Mucosa of rectum (tissue), 2 donors: ENCODE measurements around the gene SPATA31C1.
"Not testable (repeated sequence)": the region's sequence is repeated elsewhere in the genome, so short reads cannot be mapped to it uniquely, and the experiment has no call there.

Experiments
- H3K27ac ChIP-seq, 2 donors: one replicate each; pipeline ENCODE4 v1.7.0; 2013; ENCODE audit warnings: inconsistent platforms in 2 of 2, low read depth in 2 of 2, low read length in 2 of 2
- H3K27me3 ChIP-seq, 2 donors: one replicate each; pipeline ENCODE4 v1.7.0; 2013; ENCODE audit warnings: low read length in 2 of 2; ENCODE audit not compliant: control insufficient read depth in 2 of 2, insufficient read depth in 2 of 2
- H3K36me3 ChIP-seq, 2 donors: one replicate each; pipeline ENCODE4 v1.7.0; 2013; ENCODE audit warnings: low read length in 2 of 2; ENCODE audit not compliant: control insufficient read depth in 2 of 2, insufficient read depth in 2 of 2
- H3K4me1 ChIP-seq, 2 donors: one replicate each; pipeline ENCODE4 v1.7.0; 2013; ENCODE audit warnings: low read length in 2 of 2, mild to moderate bottlenecking in 1 of 2; ENCODE audit not compliant: control insufficient read depth in 2 of 2, insufficient read depth in 2 of 2
- H3K4me3 ChIP-seq, 2 donors: one replicate each; pipeline ENCODE4 v1.7.0; 2013; ENCODE audit warnings: low read length in 2 of 2
- H3K9ac ChIP-seq, 2 donors: one replicate each; pipeline ENCODE4 v1.7.0; 2013; ENCODE audit warnings: low read length in 2 of 2, low read depth in 1 of 2, mild to moderate bottlenecking in 1 of 2
- H3K9me3 ChIP-seq, 2 donors: one replicate each; pipeline ENCODE4 v1.7.0; 2013; ENCODE audit warnings: low read length in 2 of 2; ENCODE audit not compliant: control insufficient read depth in 2 of 2
- donor health status: healthy.
- donor health status: Normal muscosa, but diverticular disease.

The SPATA31C1 gene

DNA sequence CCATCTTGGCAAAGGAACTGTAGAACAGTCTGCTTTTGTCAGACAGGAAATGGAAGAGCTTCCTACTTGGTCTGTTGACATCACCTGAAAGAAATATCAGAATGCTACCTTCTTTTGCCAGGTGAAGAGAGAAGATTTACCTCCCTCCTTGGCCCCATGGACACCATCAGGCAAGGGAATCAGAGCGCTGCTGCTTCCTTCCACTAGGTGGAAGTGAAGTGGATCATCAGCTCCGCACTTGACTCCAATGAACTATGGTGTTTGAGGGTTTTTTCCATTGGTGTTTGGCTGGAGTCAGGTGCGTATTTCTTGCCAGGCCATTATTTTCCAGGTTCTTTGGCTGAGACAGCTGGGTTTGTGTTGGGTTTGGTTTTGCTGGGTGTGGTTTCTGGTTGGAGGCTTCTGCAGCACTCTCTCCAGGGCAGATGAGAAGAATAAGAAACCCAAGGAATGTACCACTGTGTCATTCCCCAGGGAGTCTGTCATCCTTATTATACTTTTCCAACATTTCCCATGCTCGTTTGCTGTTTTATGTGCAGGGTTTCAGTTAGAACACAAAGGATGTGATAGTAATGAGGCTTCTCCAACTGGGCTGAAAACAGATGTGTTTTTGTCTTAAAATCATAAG is 22.6 kb upstream of the SPATA31C1 start:
- H3K9ac ChIP-seq = no peak overlapping the region
- H3K36me3 ChIP-seq = peaks cover 0 to 2% of the 10 kb centered on the region in 2 donors
- H3K9me3 ChIP-seq = no peaks in the 10 kb centered on the region
- H3K4me3 ChIP-seq = no peak overlapping the region
- H3K4me1 ChIP-seq = no peaks in the 10 kb centered on the region
- H3K27ac ChIP-seq = no peak overlapping the region
- H3K27me3 ChIP-seq = no peaks in the 10 kb centered on the region

- H3K9ac ChIP-seq = no peak overlapping the region
- H3K4me3 ChIP-seq = no peak overlapping the region
- H3K9me3 ChIP-seq = no peaks in the 10 kb centered on the region
- no peaks in the 10 kb centered on the region for H3K4me1 ChIP-seq
- H3K36me3 ChIP-seq = peaks cover 0 to 2% of the 10 kb centered on the region in 2 donors
- no peaks in the 10 kb centered on the region for H3K27me3 ChIP-seq
- H3K27ac ChIP-seq = no peak overlapping the region
These were observed 20.9 kb upstream of the SPATA31C1 start for GRCh38 chr9:87896891-87897290.

- Histone ChIP-seq H3K4me1 (no peaks in the 10 kb centered on the region), H3K9me3 (no peaks in the 10 kb centered on the region), H3K27me3 (no peaks in the 10 kb centered on the region), H3K9ac (no peak overlapping the region), H3K36me3 (peaks cover 0 to 2% of the 10 kb centered on the region in 2 donors), H3K4me3 (no peak overlapping the region), H3K27ac (no peak overlapping the region)
These were observed 19.6 kb upstream of the SPATA31C1 start for GRCh38 chr9:87898151-87898550.

- not testable (repeated sequence) for H3K27ac ChIP-seq, H3K4me3 ChIP-seq, H3K27me3 ChIP-seq, H3K36me3 ChIP-seq, H3K9me3 ChIP-seq, H3K4me1 ChIP-seq, H3K9ac ChIP-seq
These were observed 15.4 kb upstream of the SPATA31C1 start for GRCh38 chr9:87902371-87902770.

GRCh38 chr9:87909310-87910041 is 8.3 kb upstream of the SPATA31C1 start:
- no peaks in the 10 kb centered on the region for H3K27me3 ChIP-seq
- peak overlapping the region; percentile 10 to 32 for H3K9ac ChIP-seq
- H3K4me3 ChIP-seq = peak overlapping the region; percentile 47 to 57
- H3K36me3 ChIP-seq = no peaks in the 10 kb centered on the region
- peak overlapping the region; percentile 63 to 68 for H3K27ac ChIP-seq
- no peaks in the 10 kb centered on the region for H3K9me3 ChIP-seq
- H3K4me1 ChIP-seq = peaks cover 3 to 5% of the 10 kb centered on the region in 2 donors

DNA sequence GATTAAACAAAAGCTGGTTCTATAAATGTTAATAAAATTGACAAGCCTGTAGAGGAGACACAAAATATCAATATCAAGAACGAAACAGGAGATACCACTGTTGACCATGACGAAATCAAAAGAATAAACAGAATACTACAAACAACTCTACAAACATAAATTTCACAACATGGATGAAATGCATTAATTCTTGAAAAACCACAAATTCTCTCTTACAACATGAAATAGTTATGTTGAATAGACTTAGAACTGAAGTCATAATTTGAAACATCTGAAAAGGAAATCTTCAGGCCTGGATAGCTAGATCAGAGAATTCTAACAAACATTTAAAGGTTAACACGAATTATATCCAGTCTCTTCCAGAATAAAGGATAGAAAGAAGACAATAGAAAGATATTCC is 6.9 kb upstream of the SPATA31C1 start:
- H3K9ac ChIP-seq = no peak overlapping the region

DNA sequence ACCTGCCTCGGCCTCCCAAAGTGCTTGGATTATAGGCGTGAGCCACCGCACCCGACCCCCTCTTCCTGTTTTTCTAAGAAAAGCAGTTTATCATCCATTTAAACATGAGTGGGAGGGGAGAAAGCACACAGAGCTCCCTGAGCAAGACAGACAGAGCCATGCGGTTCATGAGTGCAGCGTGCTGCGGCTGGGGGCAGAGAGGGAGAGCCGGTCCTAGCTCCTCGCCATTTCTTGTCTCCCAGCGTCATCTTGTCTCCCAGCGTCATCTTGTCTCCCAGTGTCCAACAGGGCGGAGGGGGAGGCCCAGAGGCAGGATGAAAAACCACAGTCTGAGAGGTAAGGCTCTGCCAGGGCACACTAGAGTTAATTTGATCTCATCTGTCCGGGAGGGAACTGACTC is 1.3 kb downstream of the SPATA31C1 start:
- H3K9me3 ChIP-seq, H3K9ac ChIP-seq, H3K4me1 ChIP-seq, H3K27ac ChIP-seq, H3K36me3 ChIP-seq, H3K27me3 ChIP-seq, H3K4me3 ChIP-seq: not testable (repeated sequence)

More for the DNA sequence above, 6.9 kb upstream of the SPATA31C1 start:
- H3K4me1 ChIP-seq = peaks cover 3 to 5% of the 10 kb centered on the region in 2 donors
- no peak overlapping the region for H3K4me3 ChIP-seq
- no peak overlapping the region for H3K27ac ChIP-seq
- H3K9me3 ChIP-seq = no peaks in the 10 kb centered on the region
- no peaks in the 10 kb centered on the region for H3K27me3 ChIP-seq
- H3K36me3 ChIP-seq = no peaks in the 10 kb centered on the region

GRCh38 chr9:87921561-87921960 is 3.8 kb downstream of the SPATA31C1 start:
- not testable (repeated sequence) for H3K27me3 ChIP-seq, H3K4me3 ChIP-seq, H3K27ac ChIP-seq, H3K9me3 ChIP-seq, H3K4me1 ChIP-seq, H3K9ac ChIP-seq, H3K36me3 ChIP-seq

GRCh38 chr9:87923012-87923411 is 5.2 kb downstream of the SPATA31C1 start:
- not testable (repeated sequence) for H3K9ac ChIP-seq, H3K4me1 ChIP-seq, H3K27me3 ChIP-seq, H3K4me3 ChIP-seq, H3K9me3 ChIP-seq, H3K36me3 ChIP-seq, H3K27ac ChIP-seq

DNA sequence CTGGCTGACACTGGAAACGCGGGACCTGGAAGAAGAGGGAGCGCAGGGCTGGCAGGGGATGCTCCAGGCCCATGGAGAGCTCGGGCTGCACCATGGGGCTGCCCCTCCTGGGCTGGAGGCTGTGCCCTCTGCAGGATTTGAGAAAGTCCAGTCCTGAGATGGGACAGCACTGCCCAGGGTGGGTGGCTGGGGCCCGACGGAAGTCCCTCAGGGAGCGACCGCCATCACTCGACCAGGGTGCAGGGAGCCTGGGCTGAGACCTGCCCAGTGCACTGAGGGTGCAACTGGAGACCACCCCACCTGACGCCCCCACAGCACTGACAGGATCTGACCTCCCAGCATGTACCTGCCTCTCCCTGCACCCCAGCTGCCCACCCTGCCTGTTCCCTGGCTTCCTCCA is 7.1 kb downstream of the SPATA31C1 start:
- H3K9me3 ChIP-seq, H3K4me3 ChIP-seq, H3K4me1 ChIP-seq, H3K9ac ChIP-seq, H3K27me3 ChIP-seq, H3K27ac ChIP-seq, H3K36me3 ChIP-seq: not testable (repeated sequence)
